Epithelial cell of proximal tubule (primary cell): ENCODE results near the gene MARK4. TPM values are rescaled to one million over a fixed set of nuclear protein-coding genes. Genes with fewer than 3 reads are reported as not detected.
"Not testable (repeated sequence)": the region's sequence is repeated elsewhere in the genome, so short reads cannot be mapped to it uniquely, and the experiment has no call there.

Experiments
- DNase-seq: peaks from one replicate; pipeline ENCODE4 v3.0.0-alpha.2; 2011; ENCODE audit warnings: low read depth
- H3K4me3 ChIP-seq: 2 replicates; pipeline ENCODE4 v1.5.1; 2011; ENCODE audit warnings: low read depth, mild to moderate bottlenecking, low read length
- total RNA-seq: library from RNA; depleted of rRNA; stranded (reverse); fragments of >200 nt; gene quantifications from 2 replicates; pipeline ENCODE4 v1.2.3, GENCODE V29; 2015
- TF ChIP-seq, protein P1 (sequence below): conservative IDR thresholded peaks from 2 replicates; pipeline ENCODE4 v1.5.1; 2012; ENCODE audit warnings: low read depth, mild to moderate bottlenecking, low read length

Gene MARK4
- total RNA-seq, 1 donor from 2014 or later: 12.6 TPM

DNA sequence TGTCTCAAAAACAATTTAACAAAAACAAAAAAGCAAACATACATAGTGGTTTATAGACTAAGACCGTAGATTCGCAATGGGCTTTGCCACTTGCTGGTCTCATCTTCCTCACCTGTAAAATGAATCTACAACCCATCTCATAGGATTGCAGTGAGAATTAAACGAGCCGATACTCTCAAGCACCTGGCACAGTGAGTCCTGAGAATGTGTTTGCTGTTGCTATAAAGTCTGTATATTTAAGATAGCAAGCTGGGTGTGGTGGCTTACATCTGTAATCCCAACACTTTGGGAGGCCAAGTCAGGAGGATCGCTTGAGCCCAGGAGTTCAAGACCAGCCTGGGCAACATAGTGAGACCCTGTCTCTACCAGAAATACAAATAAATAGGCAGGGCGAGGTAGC, 28.3 kb upstream of the MARK4 start:
- DNase-seq: no peak
- TF ChIP-seq, protein P1, sequence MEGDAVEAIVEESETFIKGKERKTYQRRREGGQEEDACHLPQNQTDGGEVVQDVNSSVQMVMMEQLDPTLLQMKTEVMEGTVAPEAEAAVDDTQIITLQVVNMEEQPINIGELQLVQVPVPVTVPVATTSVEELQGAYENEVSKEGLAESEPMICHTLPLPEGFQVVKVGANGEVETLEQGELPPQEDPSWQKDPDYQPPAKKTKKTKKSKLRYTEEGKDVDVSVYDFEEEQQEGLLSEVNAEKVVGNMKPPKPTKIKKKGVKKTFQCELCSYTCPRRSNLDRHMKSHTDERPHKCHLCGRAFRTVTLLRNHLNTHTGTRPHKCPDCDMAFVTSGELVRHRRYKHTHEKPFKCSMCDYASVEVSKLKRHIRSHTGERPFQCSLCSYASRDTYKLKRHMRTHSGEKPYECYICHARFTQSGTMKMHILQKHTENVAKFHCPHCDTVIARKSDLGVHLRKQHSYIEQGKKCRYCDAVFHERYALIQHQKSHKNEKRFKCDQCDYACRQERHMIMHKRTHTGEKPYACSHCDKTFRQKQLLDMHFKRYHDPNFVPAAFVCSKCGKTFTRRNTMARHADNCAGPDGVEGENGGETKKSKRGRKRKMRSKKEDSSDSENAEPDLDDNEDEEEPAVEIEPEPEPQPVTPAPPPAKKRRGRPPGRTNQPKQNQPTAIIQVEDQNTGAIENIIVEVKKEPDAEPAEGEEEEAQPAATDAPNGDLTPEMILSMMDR: no peak
- H3K4me3 ChIP-seq: no peak overlapping the region

DNA sequence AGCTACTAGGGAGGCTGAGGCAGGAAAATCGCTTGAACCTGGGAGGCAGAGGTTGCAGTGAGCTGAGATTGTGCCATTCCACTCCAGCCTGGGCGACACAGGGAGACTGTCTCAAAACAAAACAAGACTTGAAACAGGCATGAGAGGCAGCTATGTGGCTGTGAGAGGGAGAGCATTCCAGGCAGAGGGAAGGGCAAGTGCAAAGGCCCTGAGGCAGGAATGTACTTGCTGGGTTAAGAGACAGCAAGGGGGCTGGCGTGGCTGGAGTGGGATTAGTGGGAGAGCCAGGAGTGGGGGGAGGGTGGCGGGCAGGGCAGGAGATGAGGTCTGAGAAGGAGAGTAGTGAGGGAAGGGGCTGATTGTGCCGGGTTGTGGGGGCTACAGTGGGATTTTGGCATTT, 27.2 kb upstream of the MARK4 start:
- DNase-seq: no peak
- TF ChIP-seq, protein P1: no peak
- no peak overlapping the region for H3K4me3 ChIP-seq

DNA sequence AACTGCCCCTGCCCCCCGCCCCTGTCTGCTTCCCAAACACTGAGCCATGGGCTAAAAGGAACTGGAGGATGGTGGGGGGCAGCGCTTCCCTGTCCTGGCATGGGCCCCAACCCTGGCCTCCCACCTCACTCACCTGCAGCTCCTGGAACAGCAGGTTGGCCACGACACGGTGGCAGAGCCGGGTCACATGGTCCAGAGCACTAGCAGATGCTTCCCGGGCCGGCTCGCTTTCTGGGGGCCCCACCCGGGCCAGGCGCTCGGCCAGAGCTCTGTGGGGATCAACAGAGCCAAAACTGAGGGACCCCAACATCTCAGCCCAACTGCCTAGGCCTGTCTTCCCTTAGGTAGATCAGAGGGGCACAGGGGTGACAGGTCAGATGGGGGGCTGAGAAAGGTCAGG, 26.4 kb upstream of the MARK4 start:
- TF ChIP-seq, protein P1: no peak
- H3K4me3 ChIP-seq: no peak overlapping the region
- no peak for DNase-seq

DNA sequence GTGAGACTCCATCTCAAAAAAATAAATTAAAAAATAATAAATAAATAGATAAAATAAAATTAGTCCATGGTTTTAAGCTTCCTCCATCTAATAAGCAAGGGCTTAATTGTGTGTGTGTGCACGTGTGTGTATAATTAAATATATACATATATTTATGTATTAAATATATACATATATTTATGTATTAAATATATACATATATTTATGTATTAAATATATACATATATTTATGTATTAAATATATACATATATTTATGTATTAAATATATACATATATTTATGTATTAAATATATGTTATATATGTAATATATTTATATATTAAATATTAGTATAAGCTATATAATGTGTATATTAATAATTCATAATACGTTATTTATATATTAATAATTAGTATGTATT, 22.0 kb upstream of the MARK4 start:
- H3K4me3 ChIP-seq, DNase-seq: not testable (repeated sequence)

DNA sequence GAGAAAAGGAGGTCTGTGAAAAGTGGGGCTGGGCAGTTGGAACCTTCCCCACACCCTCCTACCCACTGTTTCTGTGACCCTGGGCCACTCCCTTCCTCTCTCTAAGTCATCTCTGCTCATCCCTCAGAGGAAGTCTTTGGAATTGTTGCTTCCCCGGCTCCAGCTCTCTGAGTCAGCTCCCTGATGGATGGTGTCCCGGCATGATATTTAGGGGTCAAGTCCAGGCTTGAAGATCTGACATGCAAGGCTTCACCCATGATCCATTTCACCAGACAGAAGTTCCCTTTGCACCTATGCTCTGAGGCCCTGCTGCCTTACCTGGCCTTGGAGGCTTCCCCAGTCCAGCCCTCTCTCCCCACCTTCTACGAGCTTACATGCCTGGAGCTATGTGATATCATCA, 19.2 kb upstream of the MARK4 start:
- TF ChIP-seq, protein P1: no peak
- H3K4me3 ChIP-seq: no peak overlapping the region
- no peak for DNase-seq

DNA sequence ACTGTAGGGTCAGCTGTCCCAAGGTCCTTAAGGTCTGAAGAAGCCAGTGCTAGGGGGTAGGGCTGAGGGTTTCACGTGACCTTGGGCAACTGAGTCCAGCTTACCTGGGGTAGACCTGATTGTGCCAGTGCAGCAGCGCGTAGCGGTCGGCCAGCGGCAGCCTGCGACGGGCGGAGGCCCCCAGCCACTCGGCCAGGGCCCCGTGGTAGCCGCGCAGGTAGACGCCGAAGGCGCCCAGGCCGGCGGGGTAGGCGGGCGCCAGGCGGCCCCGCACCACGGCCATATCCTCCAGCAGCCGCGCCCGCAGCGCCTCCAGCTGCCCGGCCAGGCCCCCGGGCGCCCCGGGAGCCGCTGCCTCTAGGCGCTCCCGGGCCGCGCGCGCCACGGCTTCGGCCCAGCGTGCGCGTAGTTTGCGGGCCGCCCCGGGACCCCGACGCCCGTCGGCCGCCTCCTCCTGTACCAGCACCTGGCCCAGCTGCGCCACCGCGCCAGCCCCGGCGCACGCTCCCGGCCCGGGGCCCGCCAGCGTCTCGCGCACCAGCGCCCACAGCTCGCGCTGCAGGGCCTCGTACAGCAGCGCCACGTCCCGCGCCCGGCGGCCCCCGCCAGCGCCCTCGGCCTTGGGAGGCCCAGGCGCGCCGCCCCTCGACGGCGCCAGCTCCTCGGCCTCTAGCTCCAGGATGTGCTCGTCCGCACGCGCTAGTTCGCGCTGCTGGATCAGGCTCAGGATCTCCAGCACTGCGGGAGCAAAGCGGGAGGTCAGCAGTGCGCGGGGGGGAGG, 16.8 kb upstream of the MARK4 start:
- no peak for DNase-seq
- TF ChIP-seq, protein P1: no peak
- no peak overlapping the region for H3K4me3 ChIP-seq

DNA sequence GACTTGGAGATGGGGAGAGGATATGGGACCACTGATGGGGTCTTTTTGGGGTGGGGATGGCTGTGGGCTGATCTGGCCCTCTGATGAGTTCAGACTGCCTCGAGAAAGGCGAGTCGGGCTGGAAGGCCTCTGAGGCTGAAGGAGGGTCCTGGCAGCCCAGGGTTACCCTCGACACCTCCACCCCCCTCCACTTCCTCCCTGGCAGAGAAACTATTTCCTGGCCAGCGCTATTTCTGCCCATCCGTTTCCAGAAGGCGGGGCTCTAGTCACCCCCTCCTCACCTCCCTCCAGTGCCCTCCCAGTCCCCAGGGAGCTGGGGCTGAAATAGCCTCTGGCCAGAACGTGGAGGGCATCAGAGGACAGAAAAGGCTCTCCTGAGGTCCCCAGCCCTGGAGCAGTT, 15.6 kb upstream of the MARK4 start:
- H3K4me3 ChIP-seq: no peak overlapping the region
- TF ChIP-seq, protein P1: no peak
- DNase-seq: no peak
